NAMALWA (cell line): Measurements from ENCODE around the gene BLACAT1.
"Not testable (repeated sequence)": the region's sequence is repeated elsewhere in the genome, so short reads cannot be mapped to it uniquely, and the experiment has no call there.

ENCODE experiments used
- DNase-seq: peaks from one replicate; pipeline ENCODE4 v3.0.0-alpha.2; 2015; ENCODE audit warnings: low spot score

The BLACAT1 gene

GRCh38 chr1:205484985-205485967 lies 29.4 kb upstream of the BLACAT1 start:
- DNase-seq: peak; percentile 89

GRCh38 chr1:205483372-205483771 lies 27.5 kb upstream of the BLACAT1 start:
- DNase-seq: no peak

DNA sequence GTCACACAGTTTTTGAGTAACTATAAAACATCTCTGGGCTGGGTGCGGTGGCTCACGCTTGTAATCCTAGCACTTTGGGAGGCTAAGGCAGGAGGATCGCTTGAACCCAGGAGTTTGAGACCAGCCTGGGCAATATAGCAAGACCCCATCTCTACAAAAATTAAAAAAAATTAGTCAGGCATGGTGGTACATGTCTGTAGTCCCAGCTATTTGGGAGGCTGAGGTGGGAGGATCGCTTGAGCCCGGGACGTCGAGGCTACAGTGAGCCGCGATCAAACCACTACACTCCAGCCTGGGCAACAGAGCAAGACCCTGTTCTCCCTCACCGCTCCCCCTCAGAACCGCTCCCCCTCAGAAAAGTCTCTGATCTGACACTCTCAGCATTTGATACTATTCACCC lies 26.7 kb upstream of the BLACAT1 start:
- DNase-seq: not testable (repeated sequence)

GRCh38 chr1:205481629-205482151 lies 25.8 kb upstream of the BLACAT1 start:
- no peak for DNase-seq

DNA sequence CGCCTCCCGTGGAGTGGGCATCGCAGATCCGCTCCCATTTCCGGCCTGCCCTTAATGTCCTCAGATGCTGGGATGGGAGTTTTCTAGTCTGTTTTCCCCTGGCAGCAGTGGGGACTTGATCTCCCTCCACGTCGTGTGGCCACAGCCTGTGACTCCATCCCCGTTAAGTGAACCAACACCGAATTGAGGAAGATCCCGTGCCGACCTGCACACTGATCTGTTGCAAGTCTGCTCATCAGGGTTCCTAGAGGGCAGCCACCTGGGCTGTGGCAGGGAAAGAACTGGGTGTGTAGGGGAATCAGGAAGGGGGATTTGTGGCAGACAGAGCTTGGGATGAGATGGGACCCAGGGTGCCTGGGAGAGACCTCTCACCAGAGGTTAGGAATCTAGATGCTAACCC lies 25.4 kb upstream of the BLACAT1 start:
- DNase-seq: no peak

DNA sequence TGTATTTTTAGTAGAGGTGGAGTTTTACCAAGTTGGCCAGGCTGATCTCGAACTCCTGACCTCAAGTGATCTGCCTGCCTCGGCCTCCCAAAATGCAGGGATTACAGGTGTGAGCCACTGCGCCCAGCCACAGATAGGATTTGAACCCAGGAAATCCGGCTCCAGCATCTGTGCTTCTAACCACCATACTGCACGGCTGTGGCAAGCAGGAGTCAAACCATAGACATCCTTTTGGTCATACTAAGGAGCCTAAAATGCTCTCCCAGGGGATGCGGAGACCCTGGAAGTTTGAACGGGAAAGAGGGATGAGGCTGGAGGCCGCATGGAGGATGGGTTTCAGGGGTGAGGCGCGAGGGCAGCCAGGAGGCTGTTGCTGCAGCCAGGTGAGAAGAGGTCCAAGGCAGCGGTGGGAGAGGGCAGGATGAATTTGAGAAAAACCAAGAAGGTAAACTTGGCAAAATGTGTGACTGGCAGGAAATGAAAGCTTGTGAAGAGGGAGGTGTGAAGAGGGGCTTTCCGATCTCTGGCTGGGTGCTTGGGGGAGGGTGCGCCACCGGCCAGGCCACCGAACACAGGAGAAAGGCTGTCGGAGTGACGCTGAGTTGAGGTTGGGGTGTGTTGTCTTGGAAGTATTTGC lies 24.6 kb upstream of the BLACAT1 start:
- peak; percentile 48 for DNase-seq

DNA sequence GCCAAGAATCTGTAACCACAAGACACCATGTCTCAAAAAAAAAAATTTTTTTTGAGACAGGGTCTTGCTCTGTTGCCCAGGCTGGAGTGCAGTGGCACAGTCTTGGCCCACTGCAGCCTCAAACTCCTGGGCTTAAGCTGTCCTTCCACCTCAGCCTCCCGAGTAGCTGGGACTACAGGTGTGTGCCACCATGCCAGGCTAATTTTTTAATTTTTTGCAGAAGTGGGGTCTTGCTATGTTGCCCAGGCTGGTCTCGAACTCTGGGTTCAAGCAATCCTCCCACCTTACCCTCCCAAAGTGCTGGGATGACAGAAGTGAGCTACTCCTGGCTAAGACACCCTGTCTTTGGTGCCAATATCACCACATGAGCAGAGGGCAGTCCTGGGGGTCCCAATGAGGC lies 23.1 kb upstream of the BLACAT1 start:
- DNase-seq: not testable (repeated sequence)

- no peak for DNase-seq
Observed at GRCh38 chr1:205477759-205478247, 22.0 kb upstream of the BLACAT1 start.

- DNase-seq: no peak
Observed at GRCh38 chr1:205477121-205477758, 21.4 kb upstream of the BLACAT1 start.

DNA sequence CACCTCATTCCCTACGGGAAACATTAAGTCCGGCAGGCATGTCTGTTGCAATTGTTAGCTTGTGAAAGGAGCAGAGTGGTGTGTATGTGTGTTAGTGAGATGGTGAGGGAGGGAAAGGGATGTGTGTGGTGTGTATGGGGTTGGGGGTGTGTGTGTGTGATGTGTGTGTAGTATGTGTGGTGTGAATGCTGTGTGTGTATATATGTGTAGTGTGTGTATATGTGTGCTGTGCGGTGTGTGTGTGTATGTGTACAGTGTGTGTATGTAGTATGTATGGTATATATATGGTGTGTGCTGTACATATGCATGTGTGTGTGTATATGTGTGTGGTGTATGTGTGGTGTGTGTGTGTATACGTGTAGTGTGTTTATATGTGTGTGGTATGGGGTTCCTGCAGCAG lies 20.8 kb upstream of the BLACAT1 start:
- DNase-seq: no peak

- DNase-seq: no peak
Observed at GRCh38 chr1:205475855-205476254, 20.0 kb upstream of the BLACAT1 start.

DNA sequence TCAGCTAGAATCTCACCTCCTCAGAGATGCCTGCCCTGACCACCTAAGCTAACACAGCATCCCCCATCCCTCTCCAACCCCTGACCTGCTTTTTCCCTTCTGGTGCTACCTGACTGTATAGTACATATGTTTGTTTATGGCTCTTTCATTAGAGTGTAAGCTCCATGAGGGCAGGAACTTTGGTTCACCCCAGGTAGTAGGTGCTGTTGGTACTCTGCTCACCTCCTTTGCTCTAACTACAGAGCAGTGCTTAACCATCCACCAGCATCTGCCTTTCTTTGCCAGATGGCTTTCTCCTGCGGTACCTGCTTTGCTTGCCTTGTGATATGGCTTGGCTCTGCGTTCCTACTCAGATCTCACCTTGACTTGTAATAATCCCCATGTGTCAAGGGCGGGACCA lies 18.7 kb upstream of the BLACAT1 start:
- no peak for DNase-seq

GRCh38 chr1:205473966-205474365 lies 18.1 kb upstream of the BLACAT1 start:
- DNase-seq: no peak

- DNase-seq: no peak
Observed at GRCh38 chr1:205473475-205473874, 17.6 kb upstream of the BLACAT1 start.

- no peak for DNase-seq
Observed at GRCh38 chr1:205472737-205473441, 17.0 kb upstream of the BLACAT1 start.

DNA sequence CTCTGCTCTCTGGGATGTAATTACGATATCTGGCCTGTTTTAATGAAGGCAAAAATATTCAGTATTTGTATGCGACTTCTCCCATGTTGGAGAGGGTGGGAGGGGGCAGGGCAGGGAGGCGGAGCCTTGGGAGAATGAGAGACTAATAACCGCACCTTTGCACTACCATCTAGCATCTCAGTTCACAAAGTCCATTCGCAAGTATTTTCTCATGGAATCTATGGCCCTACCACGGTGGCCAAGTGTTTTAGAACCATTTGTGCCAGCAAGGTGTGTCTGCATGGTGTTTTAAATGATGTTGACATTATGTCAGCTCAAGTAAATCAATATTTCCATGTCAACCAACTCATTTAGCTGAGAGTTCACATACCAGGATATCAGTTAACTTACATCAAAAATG lies 14.3 kb upstream of the BLACAT1 start:
- DNase-seq: no peak

- no peak for DNase-seq
Observed at GRCh38 chr1:205466595-205467220, 10.9 kb upstream of the BLACAT1 start.

- DNase-seq: no peak
Observed at GRCh38 chr1:205465392-205465791, 9.5 kb upstream of the BLACAT1 start.

DNA sequence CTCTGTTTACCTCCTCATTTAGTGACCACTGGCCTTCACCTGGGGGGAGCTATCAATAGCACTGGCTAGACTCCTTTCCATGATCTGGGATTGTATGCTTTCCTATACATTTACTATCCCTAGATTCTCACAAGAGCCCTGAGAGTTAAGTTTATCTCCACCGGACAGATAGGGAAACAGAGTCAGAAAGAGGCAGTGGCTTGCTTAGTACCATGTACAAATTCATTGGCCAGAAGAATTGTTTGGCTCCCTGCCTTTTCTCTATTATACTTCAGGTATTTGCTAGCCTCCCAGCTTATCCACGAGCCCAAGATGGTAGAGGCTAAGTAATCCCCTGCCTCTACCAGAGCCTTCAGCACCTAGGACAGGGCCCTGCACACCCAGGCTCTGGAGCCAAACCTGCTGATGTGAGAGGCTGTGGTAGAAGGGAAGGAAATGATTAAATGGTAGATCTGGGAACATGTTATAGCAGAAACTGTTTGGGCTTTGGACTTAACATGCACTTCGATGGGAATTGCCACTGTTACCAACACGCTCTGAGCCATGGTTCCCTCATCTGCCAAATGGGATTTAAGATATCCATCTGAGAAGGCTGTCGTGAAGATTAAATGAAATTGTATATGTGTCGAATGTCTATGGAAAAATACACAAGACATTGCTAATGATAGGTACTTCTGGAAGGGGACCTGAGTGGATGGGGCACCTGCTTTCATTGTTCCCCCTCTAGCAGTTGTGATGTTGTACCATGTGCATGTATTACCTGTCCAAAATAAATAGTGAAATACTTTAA lies 3.1 kb upstream of the BLACAT1 start:
- peak; percentile 54 for DNase-seq
